ENCODE measurements around the gene ZNF525. TPM values are rescaled to one million over a fixed set of nuclear protein-coding genes. Genes with fewer than 3 reads are reported as not detected.

The ZNF525 gene
- total and polyA plus RNA-seq, 9 of the 15 experiments (the other 6 are each of a cell fraction or from before 2014, with no cell fraction given) = 1.5 to 12.0 (median 6.7) TPM

DNA sequence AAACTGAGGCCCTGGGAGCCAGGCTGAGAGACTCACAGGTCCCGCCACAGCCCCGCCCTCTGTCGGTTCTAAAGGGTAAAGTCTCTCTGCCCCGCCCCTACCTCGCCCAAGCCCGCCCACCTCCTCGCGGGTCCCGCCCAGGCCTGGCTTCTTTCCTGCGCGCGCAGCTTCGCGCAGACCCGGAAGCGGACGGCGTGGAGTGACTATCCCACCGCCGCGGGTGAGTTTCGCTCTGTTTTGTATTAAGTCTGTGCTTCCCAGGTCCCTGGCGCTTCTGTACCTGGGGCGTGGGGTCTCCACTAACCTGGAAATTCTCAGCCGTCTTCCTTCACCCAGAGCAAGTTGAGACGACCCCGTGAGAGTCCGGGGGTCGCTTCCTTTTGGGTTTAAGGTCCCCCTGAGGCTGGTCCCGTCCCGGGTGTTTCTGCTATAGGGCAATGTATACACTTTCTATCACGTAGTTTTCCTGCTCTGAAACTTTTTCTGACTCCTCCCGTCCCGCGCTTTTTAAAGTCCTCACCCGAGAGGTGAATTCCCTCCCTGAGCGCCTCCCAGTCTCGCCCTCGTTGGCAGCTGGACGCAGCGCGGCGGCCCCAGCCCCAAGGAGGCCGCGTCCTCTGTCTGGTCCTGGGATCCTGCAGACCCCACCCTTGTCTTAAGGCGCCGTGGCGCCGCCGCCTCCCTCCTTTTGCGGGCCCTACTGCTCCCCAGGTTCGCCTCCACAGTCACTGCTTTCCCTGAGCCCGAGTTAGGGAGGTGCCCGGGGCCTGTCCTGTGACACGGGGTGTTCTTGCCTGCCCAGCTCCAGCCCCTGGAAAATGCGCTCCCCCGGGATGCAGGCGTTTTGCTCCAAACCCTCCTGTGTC is 29.7 kb downstream of the ZNF525 start, which contains the start of gene ZNF765 (continued):
- TF ChIP-seq, protein P1, sequence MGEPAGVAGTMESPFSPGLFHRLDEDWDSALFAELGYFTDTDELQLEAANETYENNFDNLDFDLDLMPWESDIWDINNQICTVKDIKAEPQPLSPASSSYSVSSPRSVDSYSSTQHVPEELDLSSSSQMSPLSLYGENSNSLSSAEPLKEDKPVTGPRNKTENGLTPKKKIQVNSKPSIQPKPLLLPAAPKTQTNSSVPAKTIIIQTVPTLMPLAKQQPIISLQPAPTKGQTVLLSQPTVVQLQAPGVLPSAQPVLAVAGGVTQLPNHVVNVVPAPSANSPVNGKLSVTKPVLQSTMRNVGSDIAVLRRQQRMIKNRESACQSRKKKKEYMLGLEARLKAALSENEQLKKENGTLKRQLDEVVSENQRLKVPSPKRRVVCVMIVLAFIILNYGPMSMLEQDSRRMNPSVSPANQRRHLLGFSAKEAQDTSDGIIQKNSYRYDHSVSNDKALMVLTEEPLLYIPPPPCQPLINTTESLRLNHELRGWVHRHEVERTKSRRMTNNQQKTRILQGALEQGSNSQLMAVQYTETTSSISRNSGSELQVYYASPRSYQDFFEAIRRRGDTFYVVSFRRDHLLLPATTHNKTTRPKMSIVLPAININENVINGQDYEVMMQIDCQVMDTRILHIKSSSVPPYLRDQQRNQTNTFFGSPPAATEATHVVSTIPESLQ (CRISPR knock-in tag; IDR thresholded peaks at IDR 0.05) = no peak
- TF ChIP-seq WHSC1 (IDR thresholded peaks at IDR 0.05; ENCODE audit: low read length) (no peak), ZNF644 (tag; IDR thresholded peaks at IDR 0.05; ENCODE audit: low read depth) (no peak), SRSF7 (optimal IDR thresholded peaks at IDR 0.05; ENCODE audit: low read depth, low read length) (no peak), NFYB (IDR thresholded peaks at IDR 0.05; ENCODE audit: extremely low read depth, insufficient read length) (no peak), NFIC (IDR thresholded peaks at IDR 0.05) (no peak), ZNF121 (CRISPR knock-in tag; conservative IDR thresholded peaks at IDR 0.05) (no peak), MTA2 (IDR thresholded peaks at IDR 0.05; ENCODE audit: low read depth) (no peak), ZC3H8 (IDR thresholded peaks at IDR 0.05) (no peak), HLTF (IDR thresholded peaks at IDR 0.05) (no peak), CCNT2 (IDR thresholded peaks at IDR 0.05; ENCODE audit: borderline replicate concordance, extremely low read depth, insufficient read length, low read depth, low read length) (no peak), ZFPM2 (CRISPR knock-in tag; IDR thresholded peaks at IDR 0.05) (no peak), MAFF (IDR thresholded peaks at IDR 0.05; ENCODE audit: low read length) (no peak), ZNF79 (CRISPR knock-in tag; IDR thresholded peaks at IDR 0.05; ENCODE audit: low read depth) (no peak), DMBX1 (CRISPR knock-in tag; IDR thresholded peaks at IDR 0.05; ENCODE audit: borderline replicate concordance) (no peak), CAMTA2 (CRISPR knock-in tag; conservative IDR thresholded peaks at IDR 0.05) (no peak), BMI1 (IDR thresholded peaks at IDR 0.05; ENCODE audit: low read length) (no peak), KAT2B (IDR thresholded peaks at IDR 0.05; ENCODE audit: low read depth, low read length) (no peak), ETS2 (tag; IDR thresholded peaks at IDR 0.05; ENCODE audit: borderline replicate concordance, poor library complexity, severe bottlenecking) (no peak), PHB (CRISPR knock-in tag; IDR thresholded peaks at IDR 0.05) (no peak), RB1 (IDR thresholded peaks at IDR 0.05; ENCODE audit: low read depth) (peak; percentile 28; the same call in 1 of the 2 replicates), HDAC6 (IDR thresholded peaks at IDR 0.05; ENCODE audit: low read depth, low read length) (no peak), RAD51 (IDR thresholded peaks at IDR 0.05; ENCODE audit: borderline replicate concordance, low read depth) (no peak), ZNF668 (CRISPR knock-in tag; IDR thresholded peaks at IDR 0.05) (no peak)
- TF ChIP-seq, protein P2, sequence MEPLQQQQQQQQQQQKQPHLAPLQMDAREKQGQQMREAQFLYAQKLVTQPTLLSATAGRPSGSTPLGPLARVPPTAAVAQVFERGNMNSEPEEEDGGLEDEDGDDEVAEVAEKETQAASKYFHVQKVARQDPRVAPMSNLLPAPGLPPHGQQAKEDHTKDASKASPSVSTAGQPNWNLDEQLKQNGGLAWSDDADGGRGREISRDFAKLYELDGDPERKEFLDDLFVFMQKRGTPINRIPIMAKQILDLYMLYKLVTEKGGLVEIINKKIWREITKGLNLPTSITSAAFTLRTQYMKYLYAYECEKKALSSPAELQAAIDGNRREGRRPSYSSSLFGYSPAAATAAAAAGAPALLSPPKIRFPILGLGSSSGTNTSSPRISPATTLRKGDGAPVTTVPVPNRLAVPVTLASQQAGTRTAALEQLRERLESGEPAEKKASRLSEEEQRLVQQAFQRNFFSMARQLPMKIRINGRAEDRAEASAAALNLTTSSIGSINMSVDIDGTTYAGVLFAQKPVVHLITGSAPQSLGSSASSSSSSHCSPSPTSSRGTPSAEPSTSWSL (CRISPR knock-in tag; IDR thresholded peaks at IDR 0.05; ENCODE audit: borderline replicate concordance) = no peak
- TF ChIP-seq, protein P3, sequence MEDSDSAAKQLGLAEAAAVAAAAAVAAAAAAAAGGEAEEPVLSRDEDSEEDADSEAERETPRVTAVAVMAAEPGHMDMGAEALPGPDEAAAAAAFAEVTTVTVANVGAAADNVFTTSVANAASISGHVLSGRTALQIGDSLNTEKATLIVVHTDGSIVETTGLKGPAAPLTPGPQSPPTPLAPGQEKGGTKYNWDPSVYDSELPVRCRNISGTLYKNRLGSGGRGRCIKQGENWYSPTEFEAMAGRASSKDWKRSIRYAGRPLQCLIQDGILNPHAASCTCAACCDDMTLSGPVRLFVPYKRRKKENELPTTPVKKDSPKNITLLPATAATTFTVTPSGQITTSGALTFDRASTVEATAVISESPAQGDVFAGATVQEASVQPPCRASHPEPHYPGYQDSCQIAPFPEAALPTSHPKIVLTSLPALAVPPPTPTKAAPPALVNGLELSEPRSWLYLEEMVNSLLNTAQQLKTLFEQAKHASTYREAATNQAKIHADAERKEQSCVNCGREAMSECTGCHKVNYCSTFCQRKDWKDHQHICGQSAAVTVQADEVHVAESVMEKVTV (CRISPR knock-in tag; IDR thresholded peaks at IDR 0.05) = no peak

All from K562 (cell line).